H9 (cell line): ENCODE measurements around the gene CDS2. TPM values are rescaled to one million over a fixed set of nuclear protein-coding genes. Genes with fewer than 3 reads are reported as not detected.
A peak's percentile ranks its signal among the peaks of the same experiment; 100 is the strongest.

Experiments used
- DNase-seq: peaks from one replicate; pipeline ENCODE4 v3.0.0-alpha.2; 2017
- H2AFZ ChIP-seq: one replicate; pipeline ENCODE4 v1.6.1; 2013; ENCODE audit warnings: mild to moderate bottlenecking, low read length, control low read depth, moderate library complexity
- H2AK5ac ChIP-seq: 2 replicates; pipeline ENCODE4 v1.6.1; 2013; ENCODE audit warnings: low read length, control low read depth, mixed read lengths; ENCODE audit not compliant: insufficient read length
- H2BK120ac ChIP-seq: one replicate; pipeline ENCODE4 v1.6.1; 2013; ENCODE audit warnings: low read depth, mild to moderate bottlenecking, low read length, control low read depth, inconsistent platforms; ENCODE audit not compliant: poor library complexity, severe bottlenecking
- H2BK12ac ChIP-seq: 2 replicates; pipeline ENCODE4 v1.6.1; 2013; ENCODE audit warnings: low read length, control low read depth, mixed read lengths, low read depth; ENCODE audit not compliant: insufficient read length
- H2BK15ac ChIP-seq: 2 replicates; pipeline ENCODE4 v1.6.1; 2013; ENCODE audit warnings: low read depth, low read length, control low read depth
- H2BK20ac ChIP-seq: one replicate; pipeline ENCODE4 v1.6.1; 2013; ENCODE audit warnings: low read depth, mild to moderate bottlenecking, low read length, control low read depth, inconsistent platforms; ENCODE audit not compliant: poor library complexity, severe bottlenecking
- H2BK5ac ChIP-seq: 2 replicates; pipeline ENCODE4 v1.6.1; 2013; ENCODE audit warnings: low read length, control low read depth, mixed read lengths; ENCODE audit not compliant: insufficient read length
- H3K14ac ChIP-seq: 2 replicates; pipeline ENCODE4 v1.6.1; 2013; ENCODE audit warnings: low read length, control low read depth; ENCODE audit not compliant: insufficient read depth
- H3K18ac ChIP-seq: 2 replicates; pipeline ENCODE4 v1.6.1; 2013; ENCODE audit warnings: low read depth, mild to moderate bottlenecking, mixed read lengths, low read length, control low read depth; ENCODE audit not compliant: insufficient read length
- H3K23ac ChIP-seq: 2 replicates; pipeline ENCODE4 v1.6.1; 2013; ENCODE audit warnings: low read length, control low read depth, mixed read lengths, low read depth; ENCODE audit not compliant: insufficient read length
- H3K23me2 ChIP-seq: 2 replicates; pipeline ENCODE4 v1.6.1; 2013; ENCODE audit warnings: low read depth, mild to moderate bottlenecking, mixed read lengths, low read length, control low read depth; ENCODE audit not compliant: insufficient read length, poor library complexity, severe bottlenecking
- H3K27ac ChIP-seq: 2 replicates; pipeline ENCODE4 v1.5.1; 2013; ENCODE audit warnings: low read length, control low read depth, mixed read lengths, low read depth; ENCODE audit not compliant: insufficient read length
- H3K27me3 ChIP-seq: 2 replicates; pipeline ENCODE4 v1.6.1; 2013; ENCODE audit warnings: low read length, control low read depth, inconsistent platforms; ENCODE audit not compliant: insufficient read depth
- H3K4ac ChIP-seq: 2 replicates; pipeline ENCODE4 v1.6.1; 2013; ENCODE audit warnings: low read depth, mild to moderate bottlenecking, control low read depth, inconsistent platforms, low read length, moderate library complexity
- H3K4me1 ChIP-seq: 2 replicates; pipeline ENCODE4 v1.6.1; 2013; ENCODE audit warnings: low read length, control low read depth, inconsistent platforms; ENCODE audit not compliant: insufficient read depth
- H3K4me2 ChIP-seq: 2 replicates; pipeline ENCODE4 v1.6.1; 2013; ENCODE audit warnings: low read length, control low read depth, mixed read lengths; ENCODE audit not compliant: insufficient read length, insufficient read depth
- H3K56ac ChIP-seq: 2 replicates; pipeline ENCODE4 v1.6.1; 2013; ENCODE audit warnings: low read depth, mild to moderate bottlenecking, mixed read lengths, low read length, control low read depth; ENCODE audit not compliant: insufficient read length
- H3K79me1 ChIP-seq: 2 replicates; pipeline ENCODE4 v1.6.1; 2013; ENCODE audit warnings: low read depth, mild to moderate bottlenecking, moderate library complexity, low read length, control low read depth, inconsistent platforms; ENCODE audit not compliant: insufficient read depth, poor library complexity, severe bottlenecking
- H3K79me2 ChIP-seq: 2 replicates; pipeline ENCODE4 v1.6.1; 2013; ENCODE audit warnings: low read length, control low read depth, inconsistent platforms; ENCODE audit not compliant: insufficient read depth
- H3K9ac ChIP-seq: 2 replicates; pipeline ENCODE4 v1.6.1; 2013; ENCODE audit warnings: low read length, control low read depth, mixed read lengths; ENCODE audit not compliant: insufficient read length; ENCODE audit errors: extremely low read depth
- H3K9me3 ChIP-seq: one replicate; pipeline ENCODE4 v1.6.1; 2013; ENCODE audit warnings: low read depth, low read length, inconsistent platforms; ENCODE audit not compliant: control insufficient read depth
- H3T11ph ChIP-seq: one replicate; pipeline ENCODE4 v1.6.1; 2013; ENCODE audit warnings: mild to moderate bottlenecking, low read length, control low read depth, inconsistent platforms
- H4K20me1 ChIP-seq: one replicate; pipeline ENCODE4 v1.6.1; 2013; ENCODE audit not compliant: control insufficient read depth, insufficient read length, insufficient read depth
- H4K5ac ChIP-seq: 2 replicates; pipeline ENCODE4 v1.6.1; 2013; ENCODE audit warnings: low read depth, mild to moderate bottlenecking, mixed read lengths, low read length, control low read depth; ENCODE audit not compliant: insufficient read length
- H4K8ac ChIP-seq: replicated peaks from 2 replicates; pipeline ENCODE4 v1.6.1; 2013; ENCODE audit warnings: low read length, control low read depth, mixed read lengths, low read depth; ENCODE audit not compliant: insufficient read length
- H4K91ac ChIP-seq: 2 replicates; pipeline ENCODE4 v1.6.1; 2013; ENCODE audit warnings: low read depth, mild to moderate bottlenecking, moderate library complexity, mixed read lengths, low read length, control low read depth; ENCODE audit not compliant: insufficient read length
- H3K27ac Mint-ChIP-seq, 3 experiments: 2 replicates in 2 of 3; 3 replicates in 1 of 3; pipeline ENCODE4 v1.8.0; 2020 to 2021; ENCODE audit warnings: mixed read lengths in 3 of 3, mild to moderate bottlenecking in 1 of 3, moderate library complexity in 1 of 3
- H3K27me3 Mint-ChIP-seq: 2 replicates; pipeline ENCODE4 v1.8.0; 2021; ENCODE audit warnings: low read depth, mild to moderate bottlenecking, moderate library complexity, mixed read lengths
- H3K36me3 Mint-ChIP-seq, 3 experiments: 2 replicates in 2 of 3; 3 replicates in 1 of 3; pipeline ENCODE4 v1.8.0; 2020 to 2021; ENCODE audit warnings: low read depth in 3 of 3, mixed read lengths in 3 of 3; ENCODE audit not compliant: insufficient read depth in 1 of 3
- H3K4me1 Mint-ChIP-seq, 2 experiments: 2 replicates each; pipeline ENCODE4 v1.8.0; 2020; ENCODE audit warnings: mixed read lengths in 2 of 2
- H3K4me3 Mint-ChIP-seq, 2 experiments: 2 replicates in 1 of 2; 3 replicates in 1 of 2; pipeline ENCODE4 v1.8.0; 2020 to 2021; ENCODE audit warnings: mild to moderate bottlenecking in 2 of 2, mixed read lengths in 2 of 2, moderate library complexity in 1 of 2
- H3K9me3 Mint-ChIP-seq, 2 experiments: 2 replicates in 1 of 2; 3 replicates in 1 of 2; pipeline ENCODE4 v1.8.0; 2020; ENCODE audit warnings: mild to moderate bottlenecking in 2 of 2, mixed read lengths in 2 of 2, moderate library complexity in 1 of 2
- WGBS: extraction: QIAGEN DNeasy Blood & Tissue Kit; methylation state at CpG from one replicate; pipeline ENCODE4 v1.1.7; 2013; ENCODE audit warnings: missing lambda C conversion rate, low lambda C conversion rate, mixed read lengths; ENCODE audit not compliant: insufficient read length; ENCODE audit errors: extremely low coverage; 5-methylcytosine and 5-hydroxymethylcytosine counted together
- total RNA-seq: library from RNA; stranded (reverse); gene quantifications from 2 replicates; pipeline ENCODE4 v1.2.1, GENCODE V29; 2021
- TF ChIP-seq, protein P1 (sequence below): fragments of 200-600 bp; sonication (generic); conservative IDR thresholded peaks from 3 replicates; pipeline ENCODE4 v1.8.0; 2021; ENCODE audit warnings: antibody characterized with exemption, mild to moderate bottlenecking

The CDS2 gene
- total RNA-seq, 1 experiment from 2014 or later: 63.2 TPM

- Histone ChIP-seq H3K18ac (no peak overlapping the region), H2BK120ac (no peak overlapping the region), H3K79me2 (peaks cover 5% of the 10 kb centered on the region; the same call in 1 of the 2 replicates), H2AK5ac (no peak overlapping the region), H3K56ac (no peak overlapping the region), H2BK20ac (no peak overlapping the region), H3K4ac (no peak overlapping the region), H3K14ac (no peak overlapping the region), H4K5ac (no peak overlapping the region), H2BK5ac (no peak overlapping the region), H3K27ac (no peak overlapping the region), H2AFZ (no peak overlapping the region), H3K4me1 (no peaks in the 10 kb centered on the region), H2BK12ac (no peak overlapping the region), H3T11ph (no peak overlapping the region), H3K23ac (no peak overlapping the region), H3K4me2 (no peak overlapping the region), H4K20me1 (no peaks in the 10 kb centered on the region), H3K79me1 (peaks cover 4% of the 10 kb centered on the region), H3K9me3 (no peaks in the 10 kb centered on the region), H4K91ac (no peak overlapping the region), H3K9ac (no peak overlapping the region), H3K23me2 (no peaks in the 10 kb centered on the region), H3K27me3 (no peaks in the 10 kb centered on the region), H2BK15ac (no peak overlapping the region), H4K8ac (no peak overlapping the region)
- Mint-ChIP-seq H3K27me3 (no peaks in the 10 kb centered on the region), H3K27ac (peak overlapping the region in 1 of 3 experiments; percentile 27; a peak in 1 of 7 replicates), H3K36me3 (no peaks in the 10 kb centered on the region; a peak in 1 of 7 replicates), H3K9me3 (no peaks in the 10 kb centered on the region), H3K4me1 (peaks cover 1 to 5% of the 10 kb centered on the region in 2 experiments), H3K4me3 (no peak overlapping the region)
- TF ChIP-seq, protein P1, sequence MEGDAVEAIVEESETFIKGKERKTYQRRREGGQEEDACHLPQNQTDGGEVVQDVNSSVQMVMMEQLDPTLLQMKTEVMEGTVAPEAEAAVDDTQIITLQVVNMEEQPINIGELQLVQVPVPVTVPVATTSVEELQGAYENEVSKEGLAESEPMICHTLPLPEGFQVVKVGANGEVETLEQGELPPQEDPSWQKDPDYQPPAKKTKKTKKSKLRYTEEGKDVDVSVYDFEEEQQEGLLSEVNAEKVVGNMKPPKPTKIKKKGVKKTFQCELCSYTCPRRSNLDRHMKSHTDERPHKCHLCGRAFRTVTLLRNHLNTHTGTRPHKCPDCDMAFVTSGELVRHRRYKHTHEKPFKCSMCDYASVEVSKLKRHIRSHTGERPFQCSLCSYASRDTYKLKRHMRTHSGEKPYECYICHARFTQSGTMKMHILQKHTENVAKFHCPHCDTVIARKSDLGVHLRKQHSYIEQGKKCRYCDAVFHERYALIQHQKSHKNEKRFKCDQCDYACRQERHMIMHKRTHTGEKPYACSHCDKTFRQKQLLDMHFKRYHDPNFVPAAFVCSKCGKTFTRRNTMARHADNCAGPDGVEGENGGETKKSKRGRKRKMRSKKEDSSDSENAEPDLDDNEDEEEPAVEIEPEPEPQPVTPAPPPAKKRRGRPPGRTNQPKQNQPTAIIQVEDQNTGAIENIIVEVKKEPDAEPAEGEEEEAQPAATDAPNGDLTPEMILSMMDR: no peak
- no peak for DNase-seq
- no CpG with 5 or more reads among the region's 2 CpGs for WGBS
These were observed 14.8 kb downstream of the CDS2 start for GRCh38 chr20:5141615-5142014.
